Gastrocnemius medialis (tissue), 4 donors: ENCODE results near the gene BCL11A.

Source experiments
- POLR2A ChIP-seq, 2 donors: fragments of 450-650 bp; IDR thresholded peaks; one replicate each; pipeline ENCODE4 v1.6.1; 2017; ENCODE audit warnings: antibody characterized with exemption in 2 of 2, mild to moderate bottlenecking in 2 of 2, moderate library complexity in 2 of 2
- TF ChIP-seq, protein P1 (sequence below), 5 experiments: fragments of 450-650 bp in 3 of 5; fragments of 200-600 bp in 2 of 5; sonication (generic) in 2 of 5; IDR thresholded peaks in 4 of 5; conservative IDR thresholded peaks in 1 of 5; 1 replicate in 4 of 5; 2 replicates in 1 of 5; pipeline ENCODE4 v1.5.1; 2016 to 2019; ENCODE audit warnings: antibody characterized with exemption in 5 of 5, mild to moderate bottlenecking in 3 of 5, moderate library complexity in 3 of 5

DNA sequence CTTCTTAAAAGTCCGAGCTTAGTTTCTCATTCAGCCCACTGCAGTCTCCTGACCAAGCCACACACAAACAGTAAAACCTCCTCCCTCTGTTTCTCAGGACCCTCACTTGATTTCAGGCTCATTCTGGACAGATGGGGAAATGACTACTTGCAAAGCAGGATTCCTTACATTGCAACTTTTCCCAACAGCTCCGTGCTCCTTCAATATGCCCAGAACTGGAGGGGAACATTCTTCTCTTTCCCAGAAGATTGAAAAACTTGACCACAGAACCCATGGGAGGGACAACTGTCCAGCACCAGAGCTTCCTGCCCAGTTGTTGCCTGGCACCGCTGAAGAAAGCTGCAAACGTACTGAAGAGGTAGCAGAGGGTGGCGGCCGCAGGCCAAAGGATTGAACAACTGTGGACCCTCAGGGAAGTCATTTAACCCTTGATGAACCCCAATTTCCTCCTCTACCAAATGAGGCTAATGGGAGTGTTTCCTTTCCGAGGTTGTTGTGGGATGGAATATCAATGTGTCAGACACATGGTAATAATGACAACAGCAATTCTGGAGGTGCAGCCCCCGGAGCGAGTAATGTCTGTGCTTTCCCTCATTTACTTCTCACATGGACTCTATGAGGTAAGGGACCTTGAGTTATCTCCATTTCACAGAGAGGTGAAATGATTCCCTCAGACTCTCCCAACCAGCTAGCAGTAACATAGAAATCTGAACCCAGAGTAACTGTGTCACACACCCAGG is 25.0 kb downstream of the BCL11A start:
- TF ChIP-seq POLR2A (IDR thresholded peaks at IDR 0.05): no peak
- TF ChIP-seq, protein P1, sequence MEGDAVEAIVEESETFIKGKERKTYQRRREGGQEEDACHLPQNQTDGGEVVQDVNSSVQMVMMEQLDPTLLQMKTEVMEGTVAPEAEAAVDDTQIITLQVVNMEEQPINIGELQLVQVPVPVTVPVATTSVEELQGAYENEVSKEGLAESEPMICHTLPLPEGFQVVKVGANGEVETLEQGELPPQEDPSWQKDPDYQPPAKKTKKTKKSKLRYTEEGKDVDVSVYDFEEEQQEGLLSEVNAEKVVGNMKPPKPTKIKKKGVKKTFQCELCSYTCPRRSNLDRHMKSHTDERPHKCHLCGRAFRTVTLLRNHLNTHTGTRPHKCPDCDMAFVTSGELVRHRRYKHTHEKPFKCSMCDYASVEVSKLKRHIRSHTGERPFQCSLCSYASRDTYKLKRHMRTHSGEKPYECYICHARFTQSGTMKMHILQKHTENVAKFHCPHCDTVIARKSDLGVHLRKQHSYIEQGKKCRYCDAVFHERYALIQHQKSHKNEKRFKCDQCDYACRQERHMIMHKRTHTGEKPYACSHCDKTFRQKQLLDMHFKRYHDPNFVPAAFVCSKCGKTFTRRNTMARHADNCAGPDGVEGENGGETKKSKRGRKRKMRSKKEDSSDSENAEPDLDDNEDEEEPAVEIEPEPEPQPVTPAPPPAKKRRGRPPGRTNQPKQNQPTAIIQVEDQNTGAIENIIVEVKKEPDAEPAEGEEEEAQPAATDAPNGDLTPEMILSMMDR (IDR thresholded peaks at IDR 0.05 in 4 of 5, conservative IDR thresholded peaks at IDR 0.05 in 1 of 5): no peak
